ENCODE data around the gene PLCB2. TPM values are rescaled to one million over a fixed set of nuclear protein-coding genes. Genes with fewer than 3 reads are reported as not detected.

Gene PLCB2
- total and polyA plus RNA-seq, 2 donors (not counting 1 experiment from before 2014, with no cell fraction given): 166 to 312 TPM

- Mint-ChIP-seq H3K27ac (no peak overlapping the region), H3K4me3 (no peak overlapping the region), H3K4me1 (peaks cover 20% of the 10 kb centered on the region), H3K27me3 (peaks cover 8% of the 10 kb centered on the region), H3K9me3 (ENCODE audit: insufficient read depth) (no peaks in the 10 kb centered on the region)
- WGBS (ENCODE audit: insufficient coverage): 36% methylated on average over 2 of the region's 4 CpGs
- Histone ChIP-seq H3K79me2 (ENCODE audit: control insufficient read depth, insufficient read depth, low read length) (no peaks in the 10 kb centered on the region), H3K9me3 (ENCODE audit: control extremely low read depth in 1 of 3, control insufficient read depth in 2 of 3, insufficient read depth in 1 of 3, low read length in 2 of 3) (no peaks in the 10 kb centered on the region), H3K4me3 (ENCODE audit: control extremely low read depth in 1 of 5, extremely low read depth in 1 of 5, insufficient read depth in 1 of 5, low read depth in 2 of 5, low read length in 4 of 5) (no peak overlapping the region), H3K9ac (ENCODE audit: low read length) (no peak overlapping the region), H3K36me3 (replicated peaks in 1 of 2; ENCODE audit: control extremely low read depth in 1 of 2, control insufficient read depth in 1 of 2, extremely low read depth in 1 of 2, insufficient read depth in 2 of 2, low read length in 1 of 2) (no peaks in the 10 kb centered on the region), H3K4me2 (replicated peaks; ENCODE audit: low read depth, low read length, poor library complexity, severe bottlenecking) (no peak overlapping the region), H3K27me3 (replicated peaks in 1 of 4; ENCODE audit: control extremely low read depth in 1 of 4, control insufficient read depth in 3 of 4, insufficient read depth in 4 of 4, low read length in 3 of 4) (peaks cover 0 to 5% (median 4%) of the 10 kb centered on the region in 4 experiments), H3K4me1 (ENCODE audit: control insufficient read depth in 2 of 2, insufficient read depth in 2 of 2, low read length in 2 of 2) (peaks cover 17 to 29% of the 10 kb centered on the region in 2 donors), H2AFZ (ENCODE audit: insufficient read depth, low read depth, low read length, poor library complexity, severe bottlenecking) (no peak overlapping the region), H4K20me1 (ENCODE audit: control insufficient read depth, insufficient read depth, low read length, poor library complexity, severe bottlenecking) (no peaks in the 10 kb centered on the region), H3K27ac (ENCODE audit: low read length in 2 of 2) (no peak overlapping the region)
- ATAC-seq (ENCODE audit: low read depth) (no peak), DNase-seq (no peak)
- ChIA-PET POLR2A (interaction anchor here (1.0 kb wide), 1 partner anchor 8 kb away, joined by 3 read pairs; the partner anchor contains the start of gene INAFM2), CTCF (interaction anchor here (0.9 to 14.9 kb wide), 6 partner anchors 6 to 105 kb away, joined by 3 to 204 read pairs (median 4); partner anchors contain the start of genes CCDC9B and INAFM2)
- TF ChIP-seq EZH2 (IDR thresholded peaks at IDR 0.05; ENCODE audit: borderline replicate concordance, insufficient read depth, low read depth, low read length, poor library complexity, severe bottlenecking) (no peak), CTCF (IDR thresholded peaks at IDR 0.05) (no peak)
- intact Hi-C loops (cut with micrococcal nuclease): no loop called here
Measured at GRCh38 chr15:40314723-40315276, 7.1 kb upstream of the PLCB2 start.
